ENCODE results near the gene TMED6.

Gene TMED6

DNA sequence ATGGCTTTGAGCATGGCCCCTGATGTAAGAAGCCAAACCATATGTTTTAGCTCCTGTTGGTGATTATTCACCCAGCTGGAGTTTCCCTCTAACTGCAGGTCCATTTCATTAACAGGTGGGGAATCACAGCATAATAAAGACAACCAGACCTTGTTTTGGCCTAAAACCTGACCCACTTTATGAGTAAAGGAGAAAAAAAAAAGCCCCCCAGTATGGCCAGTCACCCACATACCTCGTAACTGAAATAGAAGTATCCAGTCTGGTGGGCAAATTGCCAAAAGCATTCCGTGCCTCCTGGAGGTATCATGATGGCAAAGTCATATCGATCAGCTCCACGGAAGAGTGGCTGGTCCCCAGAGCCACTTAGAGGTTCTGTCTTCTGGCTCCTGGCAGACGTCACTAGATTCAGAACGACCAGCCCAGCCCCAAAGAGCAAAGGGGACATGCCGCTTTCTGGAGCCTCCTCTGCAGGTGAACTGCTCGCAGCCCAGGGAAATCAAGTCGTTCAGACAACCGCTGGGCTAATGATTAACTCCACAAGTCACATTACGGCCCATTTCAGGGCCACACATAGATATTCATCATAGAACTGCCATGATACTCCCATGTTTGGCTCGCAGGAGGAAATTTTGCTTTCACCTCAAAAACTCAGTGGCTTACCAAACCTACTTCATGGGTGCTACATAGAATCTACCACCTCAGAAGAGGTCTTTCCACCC, at the start of gene TMED6:
Gene TMED6 (minus strand): TSS at position 478 of the 719 bp plus-strand sequence. CDS start 33 bp downstream, at position 445.
- no peak for DNase-seq (ENCODE audit: low spot score)

DNA sequence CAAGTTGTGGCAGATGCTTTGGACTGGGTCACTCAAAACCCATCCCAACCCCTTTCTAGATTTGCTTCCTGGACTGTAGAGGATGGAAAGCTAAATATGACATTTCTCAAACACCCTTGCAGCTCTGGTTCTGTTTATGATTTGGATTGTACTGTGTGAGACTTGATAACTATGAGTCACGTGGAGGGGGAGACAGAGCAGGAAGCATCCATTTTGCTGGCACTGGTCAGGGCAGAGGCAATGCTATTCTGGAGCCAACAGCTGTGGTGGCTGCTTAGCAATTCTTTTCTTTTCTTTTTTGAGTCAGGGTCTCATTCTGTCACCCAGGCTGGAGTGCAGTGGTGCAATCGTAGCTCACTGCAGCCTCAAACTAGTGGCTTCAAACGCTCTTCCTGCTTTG, 47.8 kb upstream of the TMED6 start:
- DNase-seq (ENCODE audit: low spot score): no peak

DNA sequence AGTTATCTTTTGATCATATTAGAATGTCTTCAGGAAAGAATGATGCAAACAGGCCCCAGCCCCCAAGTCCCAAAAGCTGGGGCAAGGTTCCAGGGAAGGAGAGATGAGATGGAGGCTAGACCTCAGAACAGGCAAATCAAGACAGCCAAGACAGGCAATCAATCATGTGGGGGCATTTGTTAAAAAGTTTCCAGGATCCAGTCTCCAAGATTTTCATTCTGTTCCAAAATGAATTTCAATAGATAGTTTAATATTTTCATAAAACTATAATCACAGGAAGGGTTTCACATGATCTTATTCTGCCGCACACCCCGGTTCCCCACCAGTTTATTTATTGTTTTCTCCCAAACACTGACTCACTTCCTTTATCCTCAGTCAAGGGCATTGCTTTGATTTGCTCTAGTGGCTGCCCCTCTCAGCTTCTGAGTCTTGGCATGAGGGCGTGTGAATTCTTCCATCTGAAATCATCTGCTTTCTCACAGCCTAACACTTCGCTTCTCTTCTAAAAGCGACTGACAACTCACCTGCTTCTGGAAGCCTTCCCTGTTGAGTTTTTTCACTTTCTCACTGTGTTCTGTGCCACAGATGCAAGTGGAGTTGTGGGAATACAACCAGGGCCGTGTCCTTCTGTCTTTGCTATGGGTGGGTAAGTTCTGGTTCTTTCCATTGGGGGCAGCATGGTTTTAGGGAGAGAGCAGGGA, 46.4 kb upstream of the TMED6 start:
- no peak for DNase-seq (ENCODE audit: low spot score)

DNA sequence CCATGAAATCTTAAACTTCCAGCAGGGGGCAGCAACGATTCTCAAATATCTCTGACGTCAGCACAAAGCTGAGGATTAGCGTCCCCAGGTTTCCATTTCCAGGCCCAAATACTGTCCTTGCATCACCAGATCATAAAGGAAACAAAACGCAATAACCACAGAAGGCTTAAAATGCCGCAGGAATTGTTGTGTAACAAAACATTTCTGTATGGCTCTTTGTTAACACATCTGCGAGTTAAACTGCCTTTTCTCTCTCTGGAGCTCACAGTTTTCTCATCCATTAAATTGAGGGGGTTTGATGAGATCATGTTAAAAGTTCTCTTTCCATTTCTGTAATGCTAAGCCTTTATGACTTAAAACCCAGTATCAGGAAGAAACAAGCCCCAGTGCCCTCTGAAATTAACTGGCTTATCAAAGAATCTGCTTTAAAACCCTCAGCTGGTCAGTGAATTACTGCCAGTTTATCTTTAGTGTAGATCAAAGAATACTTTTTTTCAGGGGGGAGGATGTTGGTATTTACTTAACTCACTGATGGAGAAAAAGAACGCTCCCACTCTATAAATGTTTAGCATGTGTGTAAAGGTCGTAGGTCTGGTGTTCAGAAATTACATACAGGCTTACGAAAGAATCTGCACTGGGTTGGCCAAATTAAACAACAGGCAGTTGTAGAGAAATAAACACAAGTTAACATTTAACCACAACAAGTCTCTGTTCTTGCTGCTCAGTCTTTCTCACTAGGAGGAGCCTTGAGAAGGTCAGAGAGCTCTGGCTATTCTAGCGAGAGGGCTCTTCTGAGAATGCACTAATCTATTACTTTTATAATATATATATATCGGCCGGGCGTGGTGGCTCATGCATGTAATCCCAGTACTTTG, 44.8 kb upstream of the TMED6 start:
- DNase-seq (ENCODE audit: low spot score): peak; percentile 65

DNA sequence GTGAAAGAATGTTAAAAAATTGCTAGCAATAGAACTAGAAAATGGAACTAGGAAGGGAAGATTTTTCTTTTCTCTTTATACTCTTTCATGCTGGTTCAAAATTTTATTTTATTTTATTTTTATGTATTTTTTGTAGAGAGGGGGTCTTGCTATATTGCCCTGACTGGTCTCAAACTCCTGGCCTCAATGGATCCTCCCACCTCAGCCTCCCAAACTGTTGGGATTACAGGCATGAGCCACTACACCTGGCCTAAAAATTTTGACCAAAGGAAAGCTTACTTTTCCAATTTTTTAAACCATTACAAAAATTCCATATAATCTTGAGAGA, 44.2 kb upstream of the TMED6 start:
- no peak for DNase-seq (ENCODE audit: low spot score)

DNA sequence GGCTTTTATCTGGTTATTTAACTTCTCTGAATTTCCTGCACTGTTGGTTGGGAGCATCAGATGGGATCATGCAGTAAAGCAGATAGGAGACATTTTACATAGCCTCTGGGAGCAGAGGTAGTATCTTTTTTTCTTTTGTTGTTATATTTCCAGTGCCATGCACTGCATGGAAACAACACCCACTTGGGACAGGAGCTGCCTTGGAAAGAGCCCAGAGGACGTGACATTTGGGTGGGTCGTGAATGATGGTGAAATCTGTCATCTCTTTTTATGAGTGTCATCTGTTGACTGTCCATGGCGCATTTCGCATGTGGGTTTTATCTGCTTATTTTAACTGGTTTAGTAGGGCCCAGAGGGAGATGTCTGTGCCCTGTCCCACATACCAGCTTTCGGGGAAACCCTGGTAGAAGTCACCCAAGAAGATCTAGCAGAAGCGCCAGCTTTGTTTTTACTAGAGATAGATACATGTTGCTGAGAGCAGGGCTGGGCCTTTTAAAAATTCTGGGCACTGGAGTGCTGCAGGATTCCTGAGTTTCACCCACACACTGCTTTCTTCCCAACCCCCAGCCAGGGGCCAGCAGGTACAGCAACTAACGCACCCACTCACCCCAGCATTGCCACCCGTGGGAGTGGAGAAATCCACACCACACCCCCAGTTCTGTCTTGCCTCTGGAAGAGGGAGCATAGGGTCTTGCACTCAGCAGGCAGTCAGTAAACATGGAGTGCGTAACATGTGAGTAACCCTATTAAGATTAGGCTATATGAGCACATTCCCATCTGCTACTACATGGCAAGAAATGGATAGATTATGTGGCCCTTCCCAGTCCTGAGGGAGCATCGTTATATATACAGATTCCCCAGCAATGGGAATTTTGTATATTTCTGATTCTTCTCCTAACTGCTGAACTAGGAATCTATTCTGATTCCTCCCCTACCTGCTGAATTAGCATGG, 42.6 kb upstream of the TMED6 start:
- no peak for DNase-seq (ENCODE audit: low spot score)

DNA sequence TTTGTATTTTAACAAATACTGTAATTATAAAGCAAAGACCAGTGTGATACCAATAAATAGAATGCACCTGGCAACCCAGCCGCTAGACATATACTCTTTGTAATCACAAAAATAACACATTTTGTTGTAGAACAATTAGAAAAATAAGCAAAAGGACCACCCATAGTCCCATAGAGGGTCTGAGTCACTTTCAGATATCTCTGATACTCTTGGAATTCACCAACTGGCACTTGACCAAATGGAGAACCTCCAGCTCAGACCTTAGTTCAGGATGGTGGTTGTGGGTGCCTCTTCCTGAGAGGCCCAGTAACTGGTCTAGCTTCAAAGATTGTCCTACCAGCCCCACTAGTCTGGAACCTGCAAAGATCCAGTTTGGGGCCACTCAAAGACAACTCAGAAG, 35.0 kb upstream of the TMED6 start:
- no peak for DNase-seq (ENCODE audit: low spot score)

DNA sequence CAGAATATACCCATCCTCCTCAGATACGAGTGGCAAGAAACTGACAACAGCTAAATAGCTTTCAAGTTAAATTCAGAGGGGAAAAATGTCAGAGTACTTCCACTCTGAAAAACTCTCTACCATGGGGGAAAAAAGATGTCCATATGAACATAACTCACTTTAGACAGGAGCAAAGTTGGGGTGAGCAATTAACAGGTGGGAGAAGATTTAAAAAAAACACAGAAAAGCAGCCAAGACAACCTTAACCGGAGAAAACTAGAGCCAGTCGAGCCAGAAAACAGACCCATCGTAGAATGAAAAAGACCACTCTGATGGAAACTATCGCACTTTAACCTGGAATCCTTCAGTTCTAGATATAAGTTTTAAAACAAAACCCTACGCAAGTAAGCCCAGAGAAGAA, 33.4 kb upstream of the TMED6 start:
- no peak for DNase-seq (ENCODE audit: low spot score)

DNA sequence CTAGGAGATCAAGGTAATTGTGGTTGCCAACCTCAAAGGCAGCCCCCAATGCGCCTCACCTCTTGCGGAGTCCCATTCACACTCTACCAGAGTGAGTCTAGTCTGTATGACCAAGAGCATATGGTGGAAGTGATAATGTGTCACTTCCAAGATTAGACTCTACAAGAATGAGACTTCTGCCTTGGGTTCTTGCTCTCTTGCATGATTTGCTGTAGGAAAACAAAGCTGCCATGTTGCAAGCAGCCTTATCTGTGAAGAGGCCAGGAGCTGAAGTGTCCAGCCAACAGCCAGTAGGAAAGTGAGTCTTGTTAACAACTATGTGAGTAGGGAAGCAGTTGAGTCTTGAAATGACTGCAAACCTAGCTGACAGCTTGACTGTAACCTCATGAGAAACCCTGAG, 30.8 kb upstream of the TMED6 start:
- DNase-seq (ENCODE audit: low spot score): no peak

DNA sequence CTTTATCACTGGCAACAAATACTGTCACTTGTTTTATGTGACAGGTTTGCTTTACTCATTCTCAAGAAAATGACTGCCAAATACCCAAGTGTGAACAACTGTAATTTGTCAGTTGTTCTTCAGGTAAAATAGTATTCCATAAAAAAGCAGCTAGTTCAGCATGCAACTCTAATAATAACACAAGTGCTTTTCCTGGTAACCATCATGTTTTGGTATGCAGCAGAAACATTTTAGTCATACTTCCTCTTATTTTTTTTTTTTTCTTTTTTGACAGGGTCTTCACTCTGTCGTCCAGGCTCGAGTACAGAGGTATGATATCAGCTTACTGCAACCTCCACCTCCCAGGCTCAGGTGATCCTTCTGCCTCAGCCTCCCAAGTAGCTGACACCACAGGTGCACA, 29.6 kb upstream of the TMED6 start:
- DNase-seq (ENCODE audit: low spot score): no peak

DNA sequence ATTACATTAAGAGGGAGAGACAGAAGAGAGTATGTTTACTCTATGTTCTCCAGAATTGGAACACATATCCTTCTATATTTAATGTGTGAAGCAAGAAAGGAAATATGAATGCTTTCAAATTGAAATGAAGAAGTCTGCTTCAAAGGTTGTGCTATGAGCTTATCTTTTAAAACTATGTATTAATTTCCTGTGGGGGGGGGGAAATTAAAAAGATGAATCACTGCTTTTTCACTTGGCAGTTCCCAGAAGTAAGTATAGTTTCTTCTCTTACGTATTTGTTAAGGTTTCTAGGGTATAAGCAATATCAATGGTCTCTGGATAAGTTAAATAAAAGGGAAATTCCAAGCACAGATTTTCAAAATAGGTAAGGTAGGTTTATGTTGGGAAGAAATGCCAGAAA, 27.2 kb upstream of the TMED6 start:
- no peak for DNase-seq (ENCODE audit: low spot score)

DNA sequence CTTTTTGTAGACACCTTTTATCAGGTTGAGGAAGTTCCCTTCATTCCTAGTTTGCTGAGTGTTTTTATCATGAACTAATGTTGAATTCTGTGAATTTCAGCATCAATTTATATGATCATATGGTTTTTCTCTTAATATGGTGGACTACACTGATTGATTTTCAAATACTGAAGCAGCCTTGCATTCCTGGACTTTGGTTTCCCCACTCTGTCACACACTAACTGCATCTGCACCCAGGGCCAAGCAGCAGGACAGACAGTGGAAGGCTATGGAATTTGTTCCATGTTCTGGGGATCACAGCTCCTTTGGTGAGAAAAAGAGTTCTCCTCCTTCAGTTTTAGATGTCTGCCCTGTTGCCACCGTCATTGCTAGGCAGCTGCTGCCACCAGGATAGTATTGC, 26.4 kb upstream of the TMED6 start:
- no peak for DNase-seq (ENCODE audit: low spot score)

DNA sequence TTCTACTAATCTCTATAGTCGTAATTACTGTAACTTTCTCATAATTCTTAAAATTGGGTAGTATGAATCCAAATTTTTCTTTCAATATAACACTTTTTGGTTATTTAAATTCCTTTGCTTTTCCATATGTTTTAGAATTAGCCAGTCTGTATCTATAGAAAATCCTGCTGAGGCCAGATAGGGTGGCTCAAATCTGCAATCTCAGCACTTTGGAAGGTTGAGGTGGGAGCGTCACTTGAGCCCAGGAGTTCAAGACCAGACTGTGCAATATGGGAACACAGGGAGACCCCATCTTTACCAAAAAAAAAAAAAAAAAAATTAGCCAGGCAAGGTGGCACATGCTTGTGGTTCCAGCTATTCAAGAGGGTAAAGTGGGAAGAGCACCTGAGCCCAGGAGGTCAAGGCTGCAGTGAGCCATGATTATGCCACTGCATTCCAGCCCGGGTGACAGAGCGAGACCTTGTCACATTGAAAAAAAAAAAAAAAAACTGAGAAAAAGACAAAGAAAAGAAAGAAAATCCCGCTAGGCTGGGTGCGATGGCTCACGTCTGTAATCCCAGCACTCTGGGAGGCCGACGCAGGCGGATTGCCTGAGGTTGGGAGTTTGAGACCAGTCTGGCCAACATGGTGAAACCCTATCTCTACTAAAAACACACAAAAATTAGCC, 24.9 kb upstream of the TMED6 start:
- DNase-seq (ENCODE audit: low spot score): no peak

DNA sequence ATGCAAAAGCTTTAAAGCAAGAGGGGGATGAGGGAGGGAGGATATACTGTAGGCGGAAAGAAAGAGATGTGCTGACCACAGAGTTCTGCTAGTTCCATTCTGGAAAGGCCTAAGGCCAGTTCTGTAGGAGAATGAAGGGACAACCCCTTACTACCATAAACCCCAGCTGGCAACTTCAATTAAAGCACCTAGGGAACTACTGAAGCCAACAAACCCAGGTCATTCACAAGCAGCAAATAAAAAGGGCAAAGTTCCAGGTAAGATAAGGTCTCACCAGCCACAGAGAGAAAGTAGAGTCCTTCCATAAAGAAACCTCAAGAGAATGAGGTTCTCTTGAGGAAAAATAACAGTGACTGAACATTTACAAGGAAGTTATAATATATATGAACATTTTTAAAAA, 21.4 kb upstream of the TMED6 start:
- no peak for DNase-seq (ENCODE audit: low spot score)

DNA sequence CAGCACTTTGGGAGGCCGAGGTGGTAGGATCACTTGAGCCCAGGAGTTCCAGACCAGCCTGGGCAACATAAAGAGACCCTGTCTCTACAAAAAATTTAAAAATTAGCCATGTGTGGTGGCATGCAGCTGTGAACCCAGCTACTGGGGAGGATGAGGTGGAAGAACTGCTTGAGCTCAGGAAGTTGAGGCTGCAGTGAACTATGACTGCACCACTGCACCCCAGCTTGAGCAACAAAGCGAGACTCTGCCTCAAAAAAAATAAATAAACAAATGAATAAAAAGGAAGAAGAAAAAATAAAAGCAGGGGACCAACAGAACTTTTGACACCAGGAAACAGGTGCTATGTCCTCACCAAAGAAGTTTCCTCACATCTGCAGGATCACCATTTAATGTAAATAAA, 20.0 kb upstream of the TMED6 start:
- DNase-seq (ENCODE audit: low spot score): no peak

DNA sequence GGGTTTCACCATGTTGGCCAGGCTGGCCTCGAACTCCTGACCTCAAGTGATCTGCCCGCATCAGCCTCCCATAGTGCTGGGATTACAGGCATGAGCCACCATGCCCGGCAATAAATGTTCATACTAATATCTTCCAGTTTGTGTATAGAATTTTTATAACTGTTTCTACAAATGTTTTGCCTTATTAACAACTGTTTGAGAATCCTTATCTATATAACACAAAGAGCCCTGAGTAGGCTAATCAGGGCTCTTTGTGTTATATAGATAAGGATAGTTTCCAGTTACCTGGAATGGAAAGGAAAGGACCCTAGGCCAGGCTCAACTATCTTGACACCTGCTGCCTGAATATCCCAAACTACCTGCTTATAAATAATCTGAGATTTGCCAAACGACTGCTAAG, 17.3 kb upstream of the TMED6 start:
- no peak for DNase-seq (ENCODE audit: low spot score)

DNA sequence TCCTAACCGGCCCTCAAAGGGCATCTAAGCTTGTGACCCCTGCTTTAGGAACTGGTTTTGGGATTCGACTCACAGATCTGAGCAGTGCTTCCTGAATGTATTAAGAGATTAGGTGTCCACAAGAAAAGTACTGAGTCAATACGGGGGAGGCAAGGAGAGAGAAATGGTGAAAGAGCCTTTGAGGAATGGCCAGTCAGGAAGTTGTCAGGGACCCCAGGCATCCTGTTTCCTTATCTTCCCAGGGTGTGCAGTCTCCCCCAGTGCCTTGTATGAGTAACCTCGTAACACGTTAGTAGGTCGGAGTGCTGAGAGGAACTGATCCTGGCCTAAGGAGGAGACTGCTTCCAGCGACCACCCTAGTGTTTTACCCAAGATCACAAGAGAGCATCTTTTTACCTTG, 16.4 kb upstream of the TMED6 start:
- no peak for DNase-seq (ENCODE audit: low spot score)

DNA sequence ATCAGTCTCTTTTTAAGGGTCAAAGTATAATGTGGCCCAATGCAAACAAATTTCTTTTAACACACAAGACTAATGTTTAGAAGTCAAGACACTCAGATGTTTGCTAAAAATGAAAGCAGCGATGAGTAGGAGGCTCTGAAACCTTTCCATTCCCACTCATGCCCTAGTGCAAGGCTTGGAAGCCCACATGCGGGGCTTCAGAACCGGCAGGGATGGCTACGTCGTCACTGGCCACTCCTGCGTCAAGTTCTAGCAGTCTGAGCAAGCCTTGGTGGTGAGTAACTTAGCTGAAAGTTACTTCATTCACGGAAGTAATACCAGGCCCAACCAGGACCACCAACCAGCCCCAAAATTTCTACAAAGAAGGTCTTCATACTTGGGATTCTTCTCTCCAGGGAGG, 14.8 kb upstream of the TMED6 start:
- DNase-seq (ENCODE audit: low spot score): no peak

DNA sequence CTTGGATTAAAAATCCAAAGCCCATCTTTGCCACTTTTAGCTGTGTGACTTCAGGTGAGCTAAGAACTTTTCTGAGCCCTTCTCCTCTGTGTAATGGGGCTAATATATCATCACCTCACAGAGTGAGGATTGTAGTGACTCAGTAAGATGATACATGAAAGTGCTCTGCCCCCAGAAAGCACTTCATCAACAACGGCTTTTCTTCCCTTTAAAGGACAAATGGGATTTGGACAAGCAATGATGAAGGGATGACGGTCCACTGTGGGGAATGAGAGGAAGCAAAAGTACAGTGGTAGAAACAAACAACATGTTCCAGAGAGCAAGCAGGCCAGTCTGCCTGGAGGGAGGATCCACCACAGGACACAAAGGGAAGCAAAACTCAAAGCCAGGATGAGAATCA, 14.3 kb upstream of the TMED6 start:
- no peak for DNase-seq (ENCODE audit: low spot score)

DNA sequence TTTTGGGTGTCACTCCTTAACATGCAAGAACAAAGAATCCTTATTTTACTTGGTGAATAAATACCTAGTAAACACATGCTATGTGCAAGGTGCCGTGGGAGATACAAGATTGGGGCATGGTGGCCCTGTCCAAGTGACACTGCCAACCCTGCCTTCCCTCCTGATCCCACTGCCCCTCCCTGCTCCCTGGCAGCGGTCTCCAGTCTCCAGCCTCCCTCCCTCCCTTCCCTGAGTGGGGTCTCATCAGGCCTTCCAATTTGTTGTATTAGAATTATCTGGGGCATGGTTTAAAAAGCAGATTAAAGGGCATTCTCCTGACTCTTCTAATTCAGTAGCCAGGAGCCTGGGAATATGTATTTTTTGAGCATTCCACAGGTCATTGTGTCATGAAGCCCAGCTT, 12.5 kb upstream of the TMED6 start:
- DNase-seq (ENCODE audit: low spot score): no peak

DNA sequence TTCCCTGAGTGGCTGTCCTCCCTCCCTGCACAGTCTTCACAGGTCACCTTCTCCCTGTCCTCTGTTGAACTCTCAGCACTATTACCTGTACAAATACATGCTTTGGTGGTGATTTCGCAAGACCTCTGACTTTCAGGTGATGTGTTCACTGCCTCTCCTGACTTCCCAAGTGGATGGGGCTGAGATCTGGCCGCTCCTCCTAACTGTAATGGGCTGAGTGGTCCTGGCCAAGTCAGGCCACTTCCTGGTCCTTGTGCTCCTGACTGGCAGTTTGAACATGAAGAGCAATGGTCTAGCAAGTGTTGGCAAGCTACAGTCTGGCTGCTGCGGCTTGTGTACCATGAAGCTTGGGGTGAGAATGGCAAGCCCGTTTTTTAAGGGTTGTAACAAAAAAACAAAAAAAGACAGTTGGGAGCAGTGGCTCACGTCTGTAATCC, 11.7 kb upstream of the TMED6 start:
- no peak for DNase-seq (ENCODE audit: low spot score)

All from CD4-positive, alpha-beta T cell treated with Interleukin-6 at 100 ng/mL for 8 hours (primary cell).